Mononuclear cell (primary cell): ENCODE results near the gene COA8. TPM values are rescaled to one million over a fixed set of nuclear protein-coding genes. Genes with fewer than 3 reads are reported as not detected.

ENCODE experiments used
- H3K27me3 ChIP-seq: 2 replicates; pipeline ENCODE4 v1.6.0; 2011; ENCODE audit warnings: low read length, control low read depth; ENCODE audit not compliant: insufficient read depth
- H3K4me1 ChIP-seq: 2 replicates; pipeline ENCODE4 v1.5.1; 2011; ENCODE audit warnings: mild to moderate bottlenecking, low read length, control low read depth; ENCODE audit not compliant: insufficient read depth
- H3K4me3 ChIP-seq: 2 replicates; pipeline ENCODE4 v1.5.1; 2011; ENCODE audit warnings: mild to moderate bottlenecking, low read length, moderate library complexity
- H3K9me3 ChIP-seq: 2 replicates; pipeline ENCODE4 v1.5.1; 2011; ENCODE audit warnings: low read depth, mild to moderate bottlenecking, control low read depth, low read length
- total RNA-seq: library from RNA; depleted of rRNA; stranded (reverse); fragments of >200 nt; gene quantifications from one replicate; pipeline ENCODE4 v1.2.3, GENCODE V29; 2012

Gene COA8
- total RNA-seq, 1 donor, result 11.3 TPM

GRCh38 chr14:103625356-103626095 is 62.8 kb downstream of the COA8 start:
- Histone ChIP-seq H3K9me3 (no peaks in the 10 kb centered on the region), H3K4me3 (no peak overlapping the region), H3K27me3 (no peaks in the 10 kb centered on the region), H3K4me1 (peaks cover 48% of the 10 kb centered on the region)

- H3K4me1 ChIP-seq, result peaks cover 53% of the 10 kb centered on the region
- H3K4me3 ChIP-seq, result no peak overlapping the region
- H3K9me3 ChIP-seq, result no peaks in the 10 kb centered on the region
- no peaks in the 10 kb centered on the region for H3K27me3 ChIP-seq
These were observed 63.5 kb downstream of the COA8 start for GRCh38 chr14:103626146-103626850.

GRCh38 chr14:103627073-103628025 is 64.6 kb downstream of the COA8 start:
- Histone ChIP-seq H3K9me3 (no peaks in the 10 kb centered on the region), H3K4me3 (no peak overlapping the region), H3K4me1 (peaks cover 56% of the 10 kb centered on the region), H3K27me3 (no peaks in the 10 kb centered on the region)

GRCh38 chr14:103628221-103628683 is 65.5 kb downstream of the COA8 start:
- Histone ChIP-seq H3K27me3 (no peaks in the 10 kb centered on the region), H3K4me1 (peaks cover 62% of the 10 kb centered on the region), H3K4me3 (peak overlapping the region; percentile 79), H3K9me3 (no peaks in the 10 kb centered on the region)

DNA sequence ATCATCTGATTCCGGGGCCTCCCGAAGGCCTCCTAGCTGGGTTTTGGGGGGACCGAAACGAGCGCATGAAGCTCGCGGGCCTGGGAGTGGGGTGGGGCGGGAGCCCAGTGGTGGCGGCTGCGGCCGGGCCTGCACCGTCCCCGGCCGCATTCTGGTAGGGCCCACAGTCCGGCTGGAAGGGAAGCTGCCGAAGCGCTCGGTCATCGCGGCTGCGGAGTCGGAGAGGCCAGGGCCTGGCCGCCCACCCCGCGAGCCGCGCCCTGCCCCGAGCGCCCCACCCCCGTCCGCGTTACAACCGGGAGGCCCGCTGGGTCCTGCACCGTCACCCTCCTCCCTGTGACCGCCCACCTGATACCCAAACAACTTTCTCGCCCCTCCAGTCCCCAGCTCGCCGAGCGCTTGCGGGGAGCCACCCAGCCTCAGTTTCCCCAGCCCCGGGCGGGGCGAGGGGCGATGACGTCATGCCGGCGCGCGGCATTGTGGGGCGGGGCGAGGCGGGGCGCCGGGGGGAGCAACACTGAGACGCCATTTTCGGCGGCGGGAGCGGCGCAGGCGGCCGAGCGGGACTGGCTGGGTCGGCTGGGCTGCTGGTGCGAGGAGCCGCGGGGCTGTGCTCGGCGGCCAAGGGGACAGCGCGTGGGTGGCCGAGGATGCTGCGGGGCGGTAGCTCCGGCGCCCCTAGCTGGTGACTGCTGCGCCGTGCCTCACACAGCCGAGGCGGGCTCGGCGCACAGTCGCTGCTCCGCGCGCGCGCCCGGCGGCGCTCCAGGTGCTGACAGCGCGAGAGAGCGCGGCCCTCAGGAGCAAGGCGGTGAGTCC is 66.1 kb downstream of the COA8 start, which contains the start of gene KLC1:
Gene KLC1, plus strand, starts transcription at position 528 of the 819 bp plus-strand sequence. CDS start 25,354 bp downstream, outside the sequence.
- Histone ChIP-seq H3K4me1 (peaks cover 62% of the 10 kb centered on the region), H3K4me3 (peak within 1 kb of the TSS; percentile 79), H3K27me3 (no peaks in the 10 kb centered on the region), H3K9me3 (no peaks in the 10 kb centered on the region)

DNA sequence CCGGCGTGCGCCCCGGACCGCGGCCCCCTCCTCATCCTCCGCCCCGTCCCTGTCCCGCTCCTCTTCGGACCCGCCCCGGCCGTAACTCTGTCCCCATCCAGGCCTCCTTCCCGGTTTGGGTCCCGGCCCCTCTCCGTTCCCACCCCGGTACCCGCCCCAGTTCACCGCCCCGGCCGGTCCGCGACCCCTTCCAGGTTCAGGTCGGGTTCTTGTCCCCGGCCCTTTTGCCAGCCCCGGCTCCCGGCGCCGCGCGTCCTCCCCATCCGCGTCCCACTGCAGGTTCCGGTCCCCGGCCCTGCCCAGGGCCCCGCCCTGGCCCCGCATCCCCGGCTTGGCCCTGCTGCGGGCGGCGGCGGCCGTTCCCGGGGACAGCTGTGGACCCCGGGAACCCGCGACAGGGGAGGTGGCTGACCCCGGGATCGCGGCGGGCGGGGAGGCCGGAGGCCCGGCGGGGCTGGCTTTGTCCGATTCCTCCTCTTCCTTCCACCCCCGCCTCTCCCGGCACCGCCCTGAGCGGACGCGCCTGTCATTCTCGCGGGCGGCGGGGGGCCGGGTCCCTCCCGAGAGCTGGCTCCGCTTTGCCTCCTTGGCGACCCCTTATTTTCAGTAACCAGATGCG is 66.9 kb downstream of the COA8 start:
- Histone ChIP-seq H3K4me3 (peak overlapping the region; percentile 79), H3K4me1 (peaks cover 58% of the 10 kb centered on the region), H3K27me3 (no peaks in the 10 kb centered on the region), H3K9me3 (no peaks in the 10 kb centered on the region)

- H3K9me3 ChIP-seq, result no peaks in the 10 kb centered on the region
- no peaks in the 10 kb centered on the region for H3K27me3 ChIP-seq
- H3K4me3 ChIP-seq, result peak overlapping the region; percentile 79
- peaks cover 58% of the 10 kb centered on the region for H3K4me1 ChIP-seq
These were observed 67.8 kb downstream of the COA8 start for GRCh38 chr14:103630364-103631108.

DNA sequence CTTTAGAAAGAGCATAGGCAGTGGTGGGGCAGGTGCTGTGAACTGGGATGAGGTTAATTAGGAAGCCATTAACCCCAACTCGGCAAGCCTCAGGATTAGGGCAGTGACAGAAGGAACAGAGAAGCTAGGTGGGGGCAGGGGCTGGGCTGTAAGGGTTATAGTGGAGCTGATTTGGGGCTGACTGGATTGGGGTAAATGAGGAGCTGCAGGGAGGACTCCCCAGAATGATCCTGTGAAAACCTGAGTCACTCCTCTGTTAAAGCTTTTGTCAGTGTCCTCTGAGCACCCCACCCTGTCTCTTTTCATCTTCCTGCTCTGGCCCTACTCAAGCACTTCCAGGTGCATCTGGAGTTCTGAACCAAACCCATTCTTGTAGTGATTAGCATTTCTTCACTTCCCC is 70.6 kb downstream of the COA8 start:
- H3K27me3 ChIP-seq, result no peaks in the 10 kb centered on the region
- H3K4me3 ChIP-seq, result no peak overlapping the region
- peaks cover 46% of the 10 kb centered on the region for H3K4me1 ChIP-seq
- H3K9me3 ChIP-seq, result no peaks in the 10 kb centered on the region

DNA sequence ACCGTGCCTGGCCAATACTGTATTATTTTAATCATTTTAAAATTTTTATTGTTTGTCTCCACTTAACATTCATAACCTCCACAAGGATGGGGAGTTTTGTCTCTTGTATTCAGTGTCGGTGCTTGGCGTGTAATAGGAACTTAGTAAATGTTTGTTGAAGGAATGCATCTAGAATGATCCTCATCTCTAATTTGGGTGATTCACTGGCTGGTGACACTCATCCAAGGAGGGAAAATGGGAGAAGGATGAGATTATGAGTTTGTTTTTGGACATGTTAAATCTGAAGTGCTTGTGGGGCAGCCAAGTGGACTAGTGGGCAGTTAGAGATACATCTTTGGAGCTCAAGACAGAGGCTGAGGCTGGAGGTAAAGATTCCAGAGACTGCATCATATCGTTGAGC is 71.4 kb downstream of the COA8 start:
- Histone ChIP-seq H3K9me3 (no peaks in the 10 kb centered on the region), H3K27me3 (no peaks in the 10 kb centered on the region), H3K4me3 (no peak overlapping the region), H3K4me1 (peaks cover 44% of the 10 kb centered on the region)

DNA sequence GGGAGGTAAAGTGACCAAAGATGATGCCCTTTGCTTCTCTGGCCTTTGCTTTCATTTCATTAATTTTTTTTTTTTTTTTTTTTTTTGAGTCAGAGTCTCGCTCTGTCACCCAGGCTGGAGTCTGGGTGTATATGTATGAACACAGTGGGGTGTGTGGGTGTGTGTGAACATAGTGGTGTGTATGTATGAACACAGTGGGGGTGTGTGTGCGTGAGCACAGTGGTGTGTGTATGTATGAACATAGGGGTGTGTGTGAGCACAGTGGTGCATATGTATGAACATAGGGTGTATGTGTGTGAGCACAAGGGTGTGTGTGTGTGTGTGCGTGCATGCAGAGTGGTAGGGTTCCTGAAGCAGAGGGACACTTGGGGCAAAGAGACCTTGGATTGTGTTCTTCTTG is 75.8 kb downstream of the COA8 start:
- Histone ChIP-seq H3K9me3 (no peaks in the 10 kb centered on the region), H3K4me1 (peaks cover 18% of the 10 kb centered on the region), H3K27me3 (no peaks in the 10 kb centered on the region), H3K4me3 (no peak overlapping the region)
